ENCODE results near the gene REST.

GRCh38 chr4:56986192-56986591 lies 78.5 kb downstream of the REST start:
- TF ChIP-seq CTCF (IDR thresholded peaks at IDR 0.05) (no peak), POLR2A (IDR thresholded peaks at IDR 0.05; ENCODE audit: low read depth) (no peak)
